Measurements from ENCODE around the gene ITGB3. TPM values are rescaled to one million over a fixed set of nuclear protein-coding genes. Genes with fewer than 3 reads are reported as not detected.
A peak's percentile ranks its signal among the peaks of the same experiment; 100 is the strongest.

ITGB3 gene
- total and polyA plus RNA-seq, 2 of the 8 experiments (the other 6 are each of a cell fraction or from before 2014, with no cell fraction given) = 0.08 to 0.09 TPM

DNA sequence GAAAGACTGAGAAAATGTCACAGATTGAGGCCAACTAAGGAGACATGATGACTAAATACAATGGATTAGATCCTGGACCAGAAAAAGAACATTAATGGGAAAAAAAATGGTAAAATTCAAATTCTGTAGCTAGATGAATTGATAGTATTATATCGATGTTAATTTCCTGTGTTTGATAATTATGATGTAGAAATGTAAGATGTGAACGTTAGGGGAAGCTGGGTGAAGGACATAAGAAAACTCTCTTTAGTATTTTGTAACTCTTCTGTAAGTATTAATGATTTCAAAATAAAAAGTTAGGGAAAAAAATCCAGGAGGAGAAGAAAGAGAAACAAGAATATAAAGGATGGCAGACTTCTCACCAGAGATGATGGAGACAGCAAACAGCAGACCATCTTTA lies 2.8 kb upstream of the ITGB3 start:
- ChIA-PET CTCF (ENCODE audit: partially characterized antibody) (interaction anchor here (1.5 to 1.9 kb wide), 2 partner anchors 14 kb away, joined by 3 to 5 read pairs; no protein-coding TSS in a partner anchor), POLR2A (ENCODE audit: partially characterized antibody) (interaction anchor here (2.5 kb wide), 1 partner anchor 73 kb away, joined by 7 read pairs; the partner anchor contains the start of gene EFCAB13)
- Histone ChIP-seq H3K18ac (ENCODE audit: extremely low read depth, low read length) (no peak overlapping the region), H4K20me1 (replicated peaks in 1 of 2; ENCODE audit: control insufficient read depth in 1 of 2, insufficient read depth in 2 of 2, low read length in 2 of 2) (peaks cover 0 to 2% of the 10 kb centered on the region in 2 experiments), H4K5ac (ENCODE audit: insufficient read length, low read depth, low read length) (no peak overlapping the region), H4K91ac (replicated peaks; ENCODE audit: insufficient read length, low read length) (no peak overlapping the region), H3K27me3 (replicated peaks in 1 of 4; ENCODE audit: control insufficient read depth in 3 of 4, extremely low read depth in 1 of 4, insufficient read depth in 3 of 4, low read length in 3 of 4) (peaks cover 9 to 32% (median 27%) of the 10 kb centered on the region in 4 experiments), H3K79me2 (ENCODE audit: control insufficient read depth in 1 of 2, insufficient read depth in 2 of 2, low read length in 2 of 2) (no peaks in the 10 kb centered on the region), H3K14ac (ENCODE audit: insufficient read length) (no peak overlapping the region), H2BK15ac (ENCODE audit: low read length) (no peak overlapping the region), H3K27ac (ENCODE audit: low read depth, low read length) (no peak overlapping the region), H2BK20ac (ENCODE audit: low read length) (no peak overlapping the region), H2BK12ac (ENCODE audit: low read depth, low read length) (no peak overlapping the region), H3K23me2 (ENCODE audit: low read depth, low read length) (peaks cover 11% of the 10 kb centered on the region; the same call in 1 of the 2 replicates), H3K4ac (replicated peaks; ENCODE audit: insufficient read length, low read depth, low read length) (no peak overlapping the region), H3K4me3 (ENCODE audit: extremely low read depth in 1 of 4, insufficient read depth in 2 of 4, low read depth in 3 of 4, low read length in 4 of 4) (peak overlapping the region in 1 of 4 experiments; percentile 11; a peak in 1 of 8 replicates), H2AFZ (ENCODE audit: low read length) (no peak overlapping the region), H3K56ac (replicated peaks; ENCODE audit: insufficient read length, low read depth, low read length) (no peak overlapping the region), H3K4me1 (replicated peaks in 1 of 4; ENCODE audit: control insufficient read depth in 3 of 4, insufficient read depth in 4 of 4, low read length in 3 of 4) (peaks cover 0 to 11% (median 4%) of the 10 kb centered on the region in 4 experiments; a peak in 5 of 7 replicates), H3K9me3 (ENCODE audit: insufficient read depth in 2 of 2, low read depth in 1 of 2, low read length in 1 of 2) (no peaks in the 10 kb centered on the region), H3K9ac (replicated peaks in 1 of 4; ENCODE audit: extremely low read depth in 1 of 4, low read depth in 3 of 4, low read length in 3 of 4) (no peak overlapping the region), H3K36me3 (ENCODE audit: control insufficient read depth in 2 of 4, insufficient read depth in 4 of 4, low read length in 3 of 4) (no peaks in the 10 kb centered on the region), H2BK5ac (ENCODE audit: low read depth, low read length) (no peak overlapping the region), H3K4me2 (ENCODE audit: insufficient read depth in 1 of 2, low read depth in 2 of 2, low read length in 2 of 2) (no peak overlapping the region; a peak in 1 of 4 replicates), H3K79me1 (ENCODE audit: low read depth, low read length) (no peaks in the 10 kb centered on the region), H4K8ac (ENCODE audit: extremely low read depth, insufficient read depth, low read length) (no peak overlapping the region), H2BK120ac (replicated peaks; ENCODE audit: low read depth, low read length) (no peak overlapping the region), H3K23ac (ENCODE audit: insufficient read length) (no peak overlapping the region), H2AK5ac (ENCODE audit: low read depth, low read length) (no peak overlapping the region)
- FAIRE-seq (no peak), DNase-seq (ENCODE audit: low read depth in 1 of 2, low spot score in 2 of 2) (no peak)
- 87 to 100% methylated on average over 2 of the region's 2 CpGs for WGBS, 2 experiments (ENCODE audit: extremely low coverage in 1 of 2, insufficient coverage in 1 of 2, insufficient read length in 1 of 2, insufficient replicate concordance in 2 of 2, low coverage in 1 of 2, low lambda C conversion rate in 2 of 2, missing lambda C conversion rate in 1 of 2)
- no peak for TF ChIP-seq TCF12 (IDR thresholded peaks at IDR 0.05; ENCODE audit: low read depth, low read length)
- TF ChIP-seq KDM1A (IDR thresholded peaks at IDR 0.05; ENCODE audit: borderline replicate concordance, low read length) = no peak
- TF ChIP-seq, protein P1, sequence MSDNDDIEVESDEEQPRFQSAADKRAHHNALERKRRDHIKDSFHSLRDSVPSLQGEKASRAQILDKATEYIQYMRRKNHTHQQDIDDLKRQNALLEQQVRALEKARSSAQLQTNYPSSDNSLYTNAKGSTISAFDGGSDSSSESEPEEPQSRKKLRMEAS (IDR thresholded peaks at IDR 0.05) = no peak
- TF ChIP-seq SAP30 (IDR thresholded peaks at IDR 0.05; ENCODE audit: insufficient read depth, insufficient replicate concordance, low read length) = no peak
- TF ChIP-seq ASH2L (IDR thresholded peaks at IDR 0.05; ENCODE audit: low read length) = no peak
- no peak for TF ChIP-seq PHF8 (conservative IDR thresholded peaks at IDR 0.05; ENCODE audit: low read depth, low read length)
- no peak for TF ChIP-seq YY1 (IDR thresholded peaks at IDR 0.05; ENCODE audit: low read depth, low read length)
- TF ChIP-seq SP4 (IDR thresholded peaks at IDR 0.05; ENCODE audit: low read length) = no peak
- TF ChIP-seq BRCA1 (IDR thresholded peaks at IDR 0.05; ENCODE audit: low read depth, low read length) = no peak
